Mucosa of stomach (tissue), 1 donor: ENCODE data around the gene CSTB.

Experiments
- H3K27me3 ChIP-seq: one replicate; pipeline ENCODE4 v1.7.0; 2013; ENCODE audit warnings: mild to moderate bottlenecking, low read length; ENCODE audit not compliant: control insufficient read depth, insufficient read depth
- H3K36me3 ChIP-seq: one replicate; pipeline ENCODE4 v1.7.0; 2013; ENCODE audit warnings: low read length; ENCODE audit not compliant: control insufficient read depth, insufficient read depth
- H3K4me1 ChIP-seq: one replicate; pipeline ENCODE4 v1.7.0; 2013; ENCODE audit warnings: mild to moderate bottlenecking, low read length; ENCODE audit not compliant: control insufficient read depth, insufficient read depth
- H3K4me3 ChIP-seq: one replicate; pipeline ENCODE4 v1.7.0; 2013; ENCODE audit warnings: low read length
- H3K9ac ChIP-seq: one replicate; pipeline ENCODE4 v1.7.0; 2013; ENCODE audit warnings: mild to moderate bottlenecking, low read length, moderate library complexity
- H3K9me3 ChIP-seq: one replicate; pipeline ENCODE4 v1.7.0; 2013; ENCODE audit warnings: mild to moderate bottlenecking, low read length, moderate library complexity; ENCODE audit not compliant: control insufficient read depth
- donor health status: Pancreatic carcinoma.

Gene CSTB

DNA sequence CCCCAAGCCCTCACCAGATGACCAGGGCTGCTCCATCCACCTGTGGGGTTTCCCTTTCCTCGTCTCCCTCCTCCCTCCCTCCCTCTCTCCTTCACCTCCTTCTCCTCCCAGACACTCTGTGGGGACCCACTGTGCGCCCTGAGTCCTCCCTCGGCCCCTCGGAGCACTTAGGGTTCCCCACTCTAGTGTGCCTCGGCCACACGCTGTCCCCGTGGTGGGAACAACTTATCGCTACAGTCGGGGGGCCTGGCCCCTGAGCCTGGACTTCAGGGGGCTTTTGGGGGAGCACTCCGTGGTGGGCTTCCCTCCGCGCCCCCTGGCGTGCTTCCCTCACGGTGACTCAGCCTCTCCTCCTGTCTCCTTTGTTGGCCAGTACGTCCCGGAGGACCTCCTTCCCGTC is 27.5 kb downstream of the CSTB start:
- Histone ChIP-seq H3K36me3 (peaks cover 12% of the 10 kb centered on the region), H3K4me3 (no peak overlapping the region), H3K9ac (no peak overlapping the region)

DNA sequence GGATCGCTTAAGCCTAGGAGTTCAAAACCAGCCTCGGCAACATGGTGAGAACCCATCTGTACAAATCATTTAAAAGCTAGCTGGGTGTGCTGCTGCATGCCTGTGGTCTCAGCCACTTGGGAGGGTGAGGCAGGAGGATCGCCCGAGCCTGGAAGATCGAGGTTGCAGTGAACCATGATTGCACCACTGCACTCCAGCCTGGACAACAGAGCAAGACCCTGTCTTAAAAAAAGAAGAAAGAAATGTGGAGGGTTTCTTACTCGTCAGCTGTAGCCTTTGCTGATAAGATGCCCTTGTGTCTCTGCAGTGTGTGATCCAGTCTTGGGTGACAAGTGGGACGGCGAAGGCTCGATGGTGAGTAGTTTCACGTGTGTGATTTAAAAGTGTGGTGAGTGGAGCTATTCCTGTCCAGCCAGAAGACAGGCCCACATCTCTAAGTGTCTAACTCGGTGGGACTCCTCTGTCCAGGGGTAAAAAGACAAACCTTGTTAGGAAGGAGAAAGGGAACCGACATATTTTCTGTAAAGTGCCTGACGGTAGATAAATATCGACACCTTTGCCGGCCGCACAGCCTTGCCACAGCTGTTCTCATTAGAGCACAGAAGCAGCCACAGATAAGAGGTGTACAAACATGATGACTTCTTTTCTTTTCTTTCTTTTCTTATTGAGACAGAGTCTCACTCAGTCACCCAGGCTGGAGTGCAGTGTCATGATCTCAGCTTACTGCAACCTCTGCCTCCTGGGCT is 30.2 kb downstream of the CSTB start:
- Histone ChIP-seq H3K9me3 (no peaks in the 10 kb centered on the region), H3K4me3 (no peak overlapping the region), H3K27me3 (no peaks in the 10 kb centered on the region), H3K9ac (no peak overlapping the region), H3K36me3 (peaks cover 7% of the 10 kb centered on the region), H3K4me1 (no peaks in the 10 kb centered on the region)

More for the DNA sequence above, 27.5 kb downstream of the CSTB start:
- Histone ChIP-seq H3K27me3 (no peaks in the 10 kb centered on the region), H3K4me1 (no peaks in the 10 kb centered on the region), H3K9me3 (no peaks in the 10 kb centered on the region)

DNA sequence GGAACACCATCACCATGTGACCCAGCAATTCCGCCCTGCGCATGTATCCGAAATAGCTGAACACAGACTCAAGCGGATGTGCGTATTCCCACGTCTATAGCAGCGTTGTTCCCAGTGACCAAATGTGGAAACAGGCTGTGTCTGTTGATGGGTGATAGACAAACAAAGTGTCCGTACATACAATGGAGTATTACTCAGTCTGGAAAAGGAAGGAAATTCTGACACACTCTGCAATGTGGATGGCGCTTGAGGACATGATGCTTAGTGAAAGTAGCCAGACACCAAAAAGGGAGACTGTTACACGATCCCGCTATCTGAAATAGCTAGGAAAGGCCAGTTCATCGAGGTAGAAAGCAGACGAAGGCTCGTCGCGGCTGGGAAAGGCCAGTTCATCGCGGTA is 31.4 kb downstream of the CSTB start:
- H3K4me3 ChIP-seq: no peak overlapping the region
- no peaks in the 10 kb centered on the region for H3K27me3 ChIP-seq
- H3K4me1 ChIP-seq: no peaks in the 10 kb centered on the region
- H3K36me3 ChIP-seq: peaks cover 7% of the 10 kb centered on the region
- H3K9ac ChIP-seq: no peak overlapping the region
- H3K9me3 ChIP-seq: no peaks in the 10 kb centered on the region

DNA sequence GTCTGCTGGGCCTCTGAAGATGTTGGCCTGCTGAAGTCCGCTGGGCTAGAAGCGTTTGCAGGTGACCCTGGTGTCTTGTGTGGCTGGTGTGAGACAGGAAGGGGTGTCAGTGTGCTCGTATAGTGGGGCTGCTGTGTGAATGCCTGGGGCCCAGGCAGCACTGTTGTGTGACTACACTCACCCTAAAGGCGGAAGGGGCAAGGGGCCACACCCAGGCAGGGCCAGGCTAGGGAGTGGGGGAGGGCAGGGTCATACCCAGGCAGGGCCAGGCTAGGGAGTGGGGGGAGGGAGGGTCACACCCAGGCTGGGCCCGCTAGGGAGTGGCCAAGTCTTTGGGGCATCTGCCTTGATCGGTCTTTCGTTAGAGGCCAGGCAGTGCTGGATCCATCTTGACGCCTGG is 32.2 kb downstream of the CSTB start:
- Histone ChIP-seq H3K36me3 (peaks cover 7% of the 10 kb centered on the region), H3K9ac (no peak overlapping the region)

DNA sequence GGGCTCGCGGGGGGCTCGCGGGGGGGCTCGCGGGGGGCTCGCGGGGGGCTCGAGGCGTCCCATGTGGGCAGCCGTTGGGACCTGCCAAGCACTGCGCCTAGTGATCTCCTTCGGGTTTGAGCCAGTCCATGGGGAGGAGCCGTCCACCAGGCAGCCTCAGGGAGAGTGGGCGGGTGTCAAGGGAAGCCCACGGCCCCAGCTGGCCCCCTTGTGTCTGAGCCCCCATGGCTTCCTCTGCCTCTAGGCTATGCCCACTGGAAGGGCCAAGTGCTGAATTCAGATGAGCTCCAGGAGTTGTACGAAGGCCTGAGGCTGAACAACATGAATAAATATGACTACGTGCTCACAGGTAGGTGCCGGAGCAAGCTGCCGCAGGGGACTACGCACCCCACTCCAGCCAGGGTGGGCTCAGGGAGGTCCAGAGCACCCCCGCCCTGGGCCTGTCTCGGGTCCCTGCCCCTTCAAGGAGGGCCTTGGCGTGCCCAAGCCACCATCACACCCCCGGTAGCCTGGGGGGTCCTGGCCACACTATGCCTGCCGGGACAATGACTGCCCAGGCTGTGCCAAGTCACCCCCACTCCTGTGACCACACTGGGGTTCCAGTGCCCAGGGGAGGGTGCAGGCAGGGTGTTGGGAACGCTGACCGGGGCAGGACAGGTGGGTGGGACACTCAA is 34.5 kb downstream of the CSTB start:
- H3K4me3 ChIP-seq: no peak overlapping the region
- H3K36me3 ChIP-seq: peaks cover 6% of the 10 kb centered on the region
- no peaks in the 10 kb centered on the region for H3K4me1 ChIP-seq
- no peak overlapping the region for H3K9ac ChIP-seq
- no peaks in the 10 kb centered on the region for H3K27me3 ChIP-seq
- no peaks in the 10 kb centered on the region for H3K9me3 ChIP-seq

More for the DNA sequence above, 32.2 kb downstream of the CSTB start:
- Histone ChIP-seq H3K4me1 (no peaks in the 10 kb centered on the region), H3K9me3 (no peaks in the 10 kb centered on the region), H3K27me3 (no peaks in the 10 kb centered on the region), H3K4me3 (no peak overlapping the region)

DNA sequence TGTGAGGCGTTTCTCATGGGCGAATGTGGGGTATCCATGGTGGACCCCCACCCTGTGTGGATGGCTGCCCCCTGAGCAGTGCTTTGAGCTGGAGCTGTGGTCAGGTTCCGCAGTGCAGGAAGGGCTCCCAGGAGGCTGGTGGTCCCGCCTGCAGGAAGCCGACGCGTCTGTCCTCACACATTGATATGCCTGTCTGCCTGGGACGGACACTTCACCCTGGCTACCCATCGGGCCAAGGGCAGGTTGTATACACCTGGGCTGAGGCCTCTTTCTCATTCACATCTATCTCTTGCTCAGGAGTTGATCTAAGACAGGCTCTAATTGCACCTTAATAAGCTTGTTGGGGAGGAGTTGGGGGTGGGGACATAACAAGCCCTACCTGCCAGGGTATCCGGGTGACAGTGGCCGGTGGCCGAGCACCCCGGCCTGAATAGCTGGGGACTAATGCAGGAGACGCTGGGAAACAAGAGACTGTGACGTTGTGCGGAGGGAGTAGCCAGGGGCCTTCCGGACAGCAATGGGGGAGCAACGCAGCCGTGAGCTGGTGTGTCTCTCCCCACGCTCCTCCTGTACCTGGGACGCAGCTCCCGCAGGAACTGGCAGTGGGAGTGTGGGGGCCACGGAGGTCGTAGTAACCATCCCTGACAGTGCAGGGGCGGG is 35.5 kb downstream of the CSTB start:
- Histone ChIP-seq H3K9ac (no peak overlapping the region), H3K9me3 (no peaks in the 10 kb centered on the region), H3K27me3 (no peaks in the 10 kb centered on the region), H3K4me3 (no peak overlapping the region), H3K36me3 (no peaks in the 10 kb centered on the region), H3K4me1 (no peaks in the 10 kb centered on the region)

DNA sequence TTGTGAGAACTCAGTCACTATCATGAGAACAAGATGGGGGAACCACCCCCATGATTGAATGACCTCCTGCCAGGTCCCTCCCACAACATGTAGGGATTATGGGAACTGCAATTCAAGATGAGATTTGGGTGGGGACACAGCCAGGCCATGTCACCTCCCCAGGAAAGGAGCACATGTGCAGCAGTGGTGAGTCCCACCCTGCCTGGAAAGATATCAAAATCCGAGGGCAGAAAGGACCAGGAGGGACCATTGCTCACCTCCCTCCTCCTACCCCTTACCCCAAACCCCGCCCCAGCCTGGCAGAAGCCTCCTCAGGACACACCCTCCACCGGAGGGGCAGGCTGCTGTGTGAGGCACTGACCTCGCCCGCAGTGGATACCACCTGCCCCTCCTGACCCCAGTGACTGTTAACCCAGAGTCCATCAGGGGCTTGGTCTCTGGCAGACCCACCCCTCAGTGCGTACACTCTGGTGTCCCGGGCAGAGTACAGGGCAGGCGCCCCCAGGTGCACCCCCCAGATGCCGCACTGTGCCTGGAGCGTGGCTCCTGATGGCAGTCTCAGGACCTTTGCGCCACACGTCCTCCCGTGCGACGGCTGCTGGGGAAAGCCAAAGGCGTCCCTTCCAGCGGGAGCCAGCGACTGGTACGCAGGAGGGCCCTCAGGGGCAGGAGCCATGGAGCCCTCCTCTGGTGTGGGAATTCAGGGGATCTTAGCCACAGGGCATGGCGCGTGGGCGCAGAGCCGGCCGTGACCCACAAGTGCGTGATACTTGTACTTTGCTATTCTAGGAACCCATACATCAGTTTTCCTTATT is 36.3 kb downstream of the CSTB start:
- Histone ChIP-seq H3K4me3 (no peak overlapping the region), H3K9ac (no peak overlapping the region), H3K27me3 (no peaks in the 10 kb centered on the region), H3K4me1 (peaks cover 7% of the 10 kb centered on the region), H3K9me3 (no peaks in the 10 kb centered on the region), H3K36me3 (no peaks in the 10 kb centered on the region)

DNA sequence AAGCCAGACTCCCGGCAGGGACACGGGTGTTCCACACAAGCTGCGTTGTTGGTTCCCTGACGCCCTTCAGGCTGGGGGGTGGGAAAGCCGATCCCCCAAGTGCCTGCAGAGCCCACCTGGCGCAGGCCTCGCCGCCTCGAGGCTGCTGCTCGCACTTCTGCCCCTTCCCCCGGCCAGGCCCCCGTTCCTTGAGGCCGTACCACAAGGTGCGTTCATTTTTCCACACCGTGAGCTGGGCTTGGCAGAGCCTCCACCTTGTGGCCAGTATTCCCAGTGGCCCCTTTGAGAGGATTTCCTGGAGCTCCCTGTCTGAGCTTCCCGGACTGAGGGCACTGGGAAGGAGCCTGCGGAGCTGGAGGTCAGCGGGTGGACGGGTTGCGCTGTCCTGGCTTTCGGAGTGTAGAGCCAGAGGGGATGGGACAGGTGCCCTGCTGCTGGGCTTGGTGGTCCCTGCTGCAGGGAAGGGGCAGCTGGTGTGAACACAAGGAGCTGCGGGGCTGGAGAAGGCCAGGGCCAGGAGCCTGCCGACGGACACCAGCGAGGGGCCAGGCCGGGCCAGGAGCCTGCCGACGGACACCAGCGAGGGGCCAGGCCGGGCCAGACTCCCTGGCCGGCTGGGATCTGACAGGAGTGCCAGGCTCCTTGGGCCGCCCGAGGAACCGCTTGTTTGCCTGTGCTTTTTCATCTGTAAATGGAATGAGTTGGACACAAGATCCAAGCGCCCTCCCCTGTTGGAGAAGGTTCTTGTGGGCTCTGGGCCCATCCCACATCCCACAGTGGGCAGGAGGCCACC is 38.8 kb downstream of the CSTB start:
- Histone ChIP-seq H3K4me1 (peaks cover 25% of the 10 kb centered on the region), H3K27me3 (no peaks in the 10 kb centered on the region), H3K9ac (no peak overlapping the region), H3K9me3 (no peaks in the 10 kb centered on the region), H3K4me3 (no peak overlapping the region), H3K36me3 (no peaks in the 10 kb centered on the region)

DNA sequence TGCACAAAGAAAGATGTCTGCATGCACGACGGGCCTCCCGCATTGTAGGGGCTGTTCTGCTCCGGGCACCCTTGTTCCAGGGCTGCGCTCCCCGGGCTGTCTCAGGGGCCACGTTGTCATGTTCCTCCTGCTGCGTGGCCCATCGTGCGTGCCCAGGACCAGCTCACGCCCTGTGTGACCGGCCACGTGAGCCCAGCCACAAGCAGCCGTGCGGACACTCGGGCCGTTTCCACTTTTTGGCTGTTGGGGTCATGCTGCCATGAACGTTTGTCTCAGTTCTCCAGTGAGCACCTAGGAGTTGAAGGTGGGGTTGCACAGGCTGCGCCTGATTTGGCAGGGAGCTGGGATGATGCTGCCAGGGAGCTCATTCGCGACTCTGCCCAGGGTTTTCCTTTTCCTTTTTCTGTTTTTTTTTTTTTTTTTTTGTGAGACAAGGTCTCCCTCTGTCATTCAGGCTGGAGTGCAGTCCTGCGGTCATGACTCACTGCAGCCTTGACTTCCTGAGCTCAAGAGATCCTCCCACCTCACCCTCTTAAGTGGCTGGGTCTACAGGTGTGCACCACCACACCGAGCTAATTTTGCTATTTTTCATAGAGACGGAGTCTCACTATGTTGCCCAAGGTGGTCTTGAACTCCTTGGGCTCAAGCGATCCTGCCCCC is 39.8 kb downstream of the CSTB start:
- Histone ChIP-seq H3K9me3 (no peaks in the 10 kb centered on the region), H3K36me3 (no peaks in the 10 kb centered on the region), H3K9ac (no peak overlapping the region), H3K27me3 (no peaks in the 10 kb centered on the region), H3K4me3 (no peak overlapping the region), H3K4me1 (peaks cover 35% of the 10 kb centered on the region)

DNA sequence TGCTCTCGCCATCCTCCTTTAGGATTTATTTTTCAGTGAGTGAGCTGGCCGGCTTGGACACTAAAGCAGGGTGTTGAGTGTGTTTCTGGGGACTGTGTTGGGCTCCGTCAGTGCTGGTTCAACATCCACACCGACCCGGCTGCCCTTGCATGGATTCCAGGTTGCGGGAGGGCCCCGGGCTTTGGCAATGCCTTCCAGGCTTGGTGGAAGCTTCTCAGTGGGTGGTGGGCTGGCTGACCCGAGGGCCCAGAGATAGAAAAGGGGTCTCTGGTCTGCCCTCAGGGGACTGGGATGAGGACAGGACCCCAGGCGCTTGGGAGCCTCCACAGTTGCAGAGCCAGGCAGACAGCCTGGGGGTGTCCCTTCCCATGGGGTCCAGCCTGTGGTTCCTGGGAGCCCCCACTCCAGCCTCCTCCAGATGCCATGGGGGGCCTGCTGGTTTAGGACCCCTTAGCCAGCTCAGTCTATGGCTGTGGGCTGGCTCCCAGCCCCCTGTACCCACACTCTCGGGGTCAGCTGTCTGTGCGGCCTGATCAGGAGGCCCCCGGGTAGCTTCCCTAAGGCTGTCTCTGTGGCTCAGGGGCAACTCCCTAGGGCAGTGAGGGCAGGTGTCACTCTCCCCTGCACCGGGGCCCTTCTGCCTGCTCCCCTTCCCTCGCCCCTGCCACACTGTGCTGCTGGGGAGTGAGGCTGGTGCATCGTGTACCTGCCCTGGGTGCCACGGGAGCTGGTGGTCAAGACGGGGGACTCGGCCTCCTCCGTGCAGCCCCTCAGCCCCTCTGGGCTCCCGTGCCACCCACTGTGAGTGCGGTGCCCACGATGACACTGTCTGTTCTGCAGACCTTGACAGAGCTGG is 40.6 kb downstream of the CSTB start:
- no peak overlapping the region for H3K4me3 ChIP-seq
- H3K36me3 ChIP-seq: no peaks in the 10 kb centered on the region
- no peaks in the 10 kb centered on the region for H3K9me3 ChIP-seq
- H3K9ac ChIP-seq: no peak overlapping the region
- peaks cover 44% of the 10 kb centered on the region for H3K4me1 ChIP-seq
- no peaks in the 10 kb centered on the region for H3K27me3 ChIP-seq
